Measurements from ENCODE around the gene PMM2. TPM values are rescaled to one million over a fixed set of nuclear protein-coding genes. Genes with fewer than 3 reads are reported as not detected.

PMM2 gene
- total RNA-seq, 1 experiment from 2014 or later = 53.3 TPM

- DNase-seq (ENCODE audit: low read depth, low spot score) (no peak), ATAC-seq (no peak)
- Histone ChIP-seq H3K27me3 (ENCODE audit: insufficient read depth, low read length) (no peaks in the 10 kb centered on the region), H3K4me1 (ENCODE audit: control insufficient read depth in 1 of 2, insufficient read depth in 2 of 2, low read length in 2 of 2) (no peaks in the 10 kb centered on the region), H3K4me3 (replicated peaks in 1 of 2; ENCODE audit: low read depth in 1 of 2, low read length in 2 of 2) (no peak overlapping the region), H4K20me1 (ENCODE audit: insufficient read depth) (0 out of 2 replicates have a peak, but pooled peaks cover 6% of the 10 kb centered on the region), H3K9ac (ENCODE audit: low read length) (no peak overlapping the region), H3K4me2 (ENCODE audit: low read length) (no peak overlapping the region), H3K27ac (ENCODE audit: low read depth, low read length) (no peak overlapping the region), H3K9me2 (ENCODE audit: insufficient read depth) (no peaks in the 10 kb centered on the region), H3K79me2 (ENCODE audit: insufficient read depth, low read length) (peaks cover 80% of the 10 kb centered on the region), H3K36me3 (ENCODE audit: control insufficient read depth in 1 of 2, insufficient read depth in 2 of 2, low read length in 2 of 2) (peaks cover 59 to 70% of the 10 kb centered on the region in 2 experiments), H3K9me3 (ENCODE audit: control insufficient read depth in 1 of 2, insufficient read depth in 1 of 2, low read depth in 1 of 2, low read length in 2 of 2) (no peaks in the 10 kb centered on the region), H2AFZ (ENCODE audit: low read depth, low read length, poor library complexity, severe bottlenecking) (no peak overlapping the region)
- POLR2A ChIA-PET = no interaction called here
- CTCF ChIA-PET = no interaction called here
- no TSS peak for BruUV-seq (replicated peaks)
- RAD21 ChIA-PET (ENCODE audit: low non-redundant PET in 1 of 2, low total read pairs in 2 of 2, uncharacterized antibody in 2 of 2, unreplicated experiment in 2 of 2) = no interaction called here
- intact Hi-C loops (cut with micrococcal nuclease) = no loop called here
- TF ChIP-seq ZBTB33 (IDR thresholded peaks at IDR 0.05; ENCODE audit: extremely low read depth, insufficient replicate concordance, low read length) (no peak), CTCF (IDR thresholded peaks at IDR 0.05 in 2 of 3, conservative IDR thresholded peaks at IDR 0.05 in 1 of 3; ENCODE audit: borderline replicate concordance in 1 of 3, insufficient read depth in 1 of 3, low read depth in 2 of 3, low read length in 2 of 3) (no peak), POLR2A (IDR thresholded peaks at IDR 0.05; ENCODE audit: borderline replicate concordance, extremely low read depth, insufficient read depth, insufficient read length) (no peak), FOSL1 (IDR thresholded peaks at IDR 0.05; ENCODE audit: low read depth) (no peak), RAD21 (IDR thresholded peaks at IDR 0.05; ENCODE audit: low read depth) (no peak), YY1 (IDR thresholded peaks at IDR 0.05; ENCODE audit: extremely low read depth, insufficient replicate concordance, low read depth, low read length) (no peak), ELF1 (IDR thresholded peaks at IDR 0.05; ENCODE audit: borderline replicate concordance, low read depth) (no peak), MAX (IDR thresholded peaks at IDR 0.05) (no peak), SP1 (IDR thresholded peaks at IDR 0.05; ENCODE audit: low read depth) (no peak), SRF (IDR thresholded peaks at IDR 0.05; ENCODE audit: low read depth) (no peak), ATF3 (IDR thresholded peaks at IDR 0.05) (no peak), POLR2AphosphoS5 (IDR thresholded peaks at IDR 0.05; ENCODE audit: low read depth, low read length) (no peak), EZH2 (IDR thresholded peaks at IDR 0.05) (no peak)
Measured at GRCh38 chr16:8808613-8809353, 11.1 kb downstream of the PMM2 start.

Data from HCT116 (cell line).